ENCODE results near the gene CARD9. TPM values are rescaled to one million over a fixed set of nuclear protein-coding genes. Genes with fewer than 3 reads are reported as not detected.

CARD9 gene
- total RNA-seq, 1 experiment from 2014 or later = 1.7 TPM

GRCh38 chr9:136374183-136374575, 710 bp upstream of the CARD9 start:
- no TSS peak for BruUV-seq (replicated peaks)
- Histone ChIP-seq H3K9me3 (ENCODE audit: control insufficient read depth, insufficient read depth, low read depth, low read length) (no peaks in the 10 kb centered on the region), H3K27me3 (ENCODE audit: control insufficient read depth, insufficient read depth, low read length) (no peaks in the 10 kb centered on the region), H3K4me3 (ENCODE audit: low read depth in 2 of 2, low read length in 2 of 2) (no peak overlapping the region), H3K36me3 (ENCODE audit: control insufficient read depth, insufficient read depth, low read length) (no peaks in the 10 kb centered on the region), H3K27ac (ENCODE audit: low read length) (no peak overlapping the region), H3K4me1 (ENCODE audit: control insufficient read depth, insufficient read depth, low read length) (no peaks in the 10 kb centered on the region)
- CTCF ChIA-PET = no interaction called here
- intact Hi-C loops (cut with micrococcal nuclease; ENCODE audit: unreplicated experiment) (no loop called here), in situ Hi-C loops (cut with HindIII; ENCODE audit: low pct_unique_long_range_greater_than_20kb, low sequenced_read_pairs) (no loop called here)
- ATAC-seq = no peak
- DNase-seq (ENCODE audit: low read depth, low spot score) = no peak
- POLR2A ChIA-PET = no interaction called here
- TF ChIP-seq POLR2AphosphoS5 (IDR thresholded peaks at IDR 0.05; ENCODE audit: low read depth, low read length) = no peak
- TF ChIP-seq SIN3A (IDR thresholded peaks at IDR 0.05; ENCODE audit: borderline replicate concordance, insufficient read depth, low read depth, low read length) = no peak
- no peak for TF ChIP-seq CTCF (IDR thresholded peaks at IDR 0.05)
- no peak for TF ChIP-seq REST (IDR thresholded peaks at IDR 0.05; ENCODE audit: insufficient read depth in 1 of 2, low read depth in 2 of 2, low read length in 1 of 2)
- TF ChIP-seq TCF7L2 (IDR thresholded peaks at IDR 0.05; ENCODE audit: low read depth, low read length) = no peak

GRCh38 chr9:136372561-136373299, 739 bp downstream of the CARD9 start:
- ChIA-PET POLR2A (no interaction called here), CTCF (no interaction called here)
- no peak for TF ChIP-seq POLR2AphosphoS5 (IDR thresholded peaks at IDR 0.05; ENCODE audit: low read depth, low read length)
- no peak for TF ChIP-seq TCF7L2 (IDR thresholded peaks at IDR 0.05; ENCODE audit: low read depth, low read length)
- TF ChIP-seq SIN3A (IDR thresholded peaks at IDR 0.05; ENCODE audit: borderline replicate concordance, insufficient read depth, low read depth, low read length) = no peak
- no peak for TF ChIP-seq REST (IDR thresholded peaks at IDR 0.05; ENCODE audit: insufficient read depth in 1 of 2, low read depth in 2 of 2, low read length in 1 of 2)
- no peak; the same call in 1 of the 2 replicates for TF ChIP-seq CTCF (IDR thresholded peaks at IDR 0.05)
- in situ Hi-C loops (cut with HindIII; ENCODE audit: low pct_unique_long_range_greater_than_20kb, low sequenced_read_pairs) = no loop called here
- ATAC-seq = peak; percentile 14; the same call in 1 of the 2 replicates
- intact Hi-C loops (cut with micrococcal nuclease; ENCODE audit: unreplicated experiment) = no loop called here
- H3K9me3 ChIP-seq (ENCODE audit: control insufficient read depth, insufficient read depth, low read depth, low read length) = no peaks in the 10 kb centered on the region
- DNase-seq (ENCODE audit: low read depth, low spot score) = no peak
- H3K4me3 ChIP-seq (ENCODE audit: low read depth in 2 of 2, low read length in 2 of 2) = no peak overlapping the region
- no TSS peak for BruUV-seq (replicated peaks)
- no peaks in the 10 kb centered on the region for H3K4me1 ChIP-seq (ENCODE audit: control insufficient read depth, insufficient read depth, low read length)
- no peaks in the 10 kb centered on the region for H3K36me3 ChIP-seq (ENCODE audit: control insufficient read depth, insufficient read depth, low read length)
- H3K27ac ChIP-seq (ENCODE audit: low read length) = no peak overlapping the region
- H3K27me3 ChIP-seq (ENCODE audit: control insufficient read depth, insufficient read depth, low read length) = no peaks in the 10 kb centered on the region
